ENCODE results near the gene SCRN3. TPM values are rescaled to one million over a fixed set of nuclear protein-coding genes. Genes with fewer than 3 reads are reported as not detected.
A peak's percentile ranks its signal among the peaks of the same experiment; 100 is the strongest.

The SCRN3 gene
- polyA plus RNA-seq, 1 donor (not counting 4 experiments of a cell fraction or from before 2014, with no cell fraction given), result 18.6 TPM

- dilution Hi-C loops (cut with MboI; ENCODE audit: extremely low pct_ligation_motif_present, low sequenced_read_pairs), result no loop called here
- Histone ChIP-seq H3K9me3 (ENCODE audit: control insufficient read depth, low read depth, low read length) (no peaks in the 10 kb centered on the region), H3K79me2 (ENCODE audit: control insufficient read depth, insufficient read depth, low read length) (no peaks in the 10 kb centered on the region), H3K4me1 (ENCODE audit: control insufficient read depth, extremely low read depth, insufficient read depth, low read length) (no peaks in the 10 kb centered on the region), H2AFZ (ENCODE audit: control insufficient read depth, low read length) (no peak overlapping the region), H3K9me1 (ENCODE audit: control insufficient read depth, extremely low read depth, insufficient read depth, low read length) (no peaks in the 10 kb centered on the region), H3K27me3 (ENCODE audit: control insufficient read depth, extremely low read depth, insufficient read depth, low read length) (no peaks in the 10 kb centered on the region), H3K9ac (ENCODE audit: control insufficient read depth, extremely low read depth, insufficient read depth, low read length) (no peak overlapping the region), H3K4me3 (ENCODE audit: control insufficient read depth in 2 of 3, extremely low read depth in 1 of 3, insufficient read depth in 2 of 3, low read depth in 1 of 3, low read length in 3 of 3) (no peak overlapping the region), H3K4me2 (ENCODE audit: control insufficient read depth, extremely low read depth, insufficient read depth, low read depth, low read length) (no peak overlapping the region), H3K27ac (ENCODE audit: control insufficient read depth, insufficient read depth, low read length) (no peak overlapping the region), H4K20me1 (ENCODE audit: control insufficient read depth, extremely low read depth, insufficient read depth, low read length) (no peaks in the 10 kb centered on the region), H3K36me3 (ENCODE audit: control insufficient read depth in 2 of 2, extremely low read depth in 1 of 2, insufficient read depth in 2 of 2, low read length in 2 of 2) (peaks cover 0 to 2% of the 10 kb centered on the region in 2 experiments)
- FAIRE-seq, result no peak
- no peak for DNase-seq (ENCODE audit: low read depth, low spot score)
- TF ChIP-seq EZH2 (IDR thresholded peaks at IDR 0.05; ENCODE audit: low read length) (no peak), CTCF (optimal IDR thresholded peaks at IDR 0.05 in 1 of 3, IDR thresholded peaks at IDR 0.05 in 1 of 3, conservative IDR thresholded peaks at IDR 0.05 in 1 of 3; ENCODE audit: extremely low read depth in 1 of 3, insufficient read depth in 2 of 3, low read length in 3 of 3) (no peak)
These were observed 65.7 kb downstream of the SCRN3 start for GRCh38 chr2:174461221-174461620.

GRCh38 chr2:174465327-174465726 lies 69.8 kb downstream of the SCRN3 start:
- H3K4me2 ChIP-seq (ENCODE audit: control insufficient read depth, extremely low read depth, insufficient read depth, low read depth, low read length), result no peak overlapping the region
- no peaks in the 10 kb centered on the region for H3K27me3 ChIP-seq (ENCODE audit: control insufficient read depth, extremely low read depth, insufficient read depth, low read length)
- H3K9me1 ChIP-seq (ENCODE audit: control insufficient read depth, extremely low read depth, insufficient read depth, low read length), result no peaks in the 10 kb centered on the region
- dilution Hi-C loops (cut with MboI; ENCODE audit: extremely low pct_ligation_motif_present, low sequenced_read_pairs), result no loop called here
- no peak overlapping the region for H3K4me3 ChIP-seq (ENCODE audit: control insufficient read depth in 2 of 3, extremely low read depth in 1 of 3, insufficient read depth in 2 of 3, low read depth in 1 of 3, low read length in 3 of 3)
- peaks cover 0 to 2% of the 10 kb centered on the region in 2 experiments for H3K36me3 ChIP-seq (ENCODE audit: control insufficient read depth in 2 of 2, extremely low read depth in 1 of 2, insufficient read depth in 2 of 2, low read length in 2 of 2)
- H3K9ac ChIP-seq (ENCODE audit: control insufficient read depth, extremely low read depth, insufficient read depth, low read length), result no peak overlapping the region
- H3K79me2 ChIP-seq (ENCODE audit: control insufficient read depth, insufficient read depth, low read length), result no peaks in the 10 kb centered on the region
- no peak overlapping the region for H3K27ac ChIP-seq (ENCODE audit: control insufficient read depth, insufficient read depth, low read length)
- no peaks in the 10 kb centered on the region for H3K9me3 ChIP-seq (ENCODE audit: control insufficient read depth, low read depth, low read length)
- DNase-seq (ENCODE audit: low read depth, low spot score), result no peak
- no peak for TF ChIP-seq EZH2 (IDR thresholded peaks at IDR 0.05; ENCODE audit: low read length)
- peak in 1 of 3 experiments; percentile 1 for TF ChIP-seq CTCF (optimal IDR thresholded peaks at IDR 0.05 in 1 of 3, IDR thresholded peaks at IDR 0.05 in 1 of 3, conservative IDR thresholded peaks at IDR 0.05 in 1 of 3; ENCODE audit: extremely low read depth in 1 of 3, insufficient read depth in 2 of 3, low read length in 3 of 3)
- no peaks in the 10 kb centered on the region for H3K4me1 ChIP-seq (ENCODE audit: control insufficient read depth, extremely low read depth, insufficient read depth, low read length)
- H4K20me1 ChIP-seq (ENCODE audit: control insufficient read depth, extremely low read depth, insufficient read depth, low read length), result no peaks in the 10 kb centered on the region
- FAIRE-seq, result no peak
- H2AFZ ChIP-seq (ENCODE audit: control insufficient read depth, low read length), result no peak overlapping the region
